ENCODE results near the gene NSRP1. TPM values are rescaled to one million over a fixed set of nuclear protein-coding genes. Genes with fewer than 3 reads are reported as not detected.
"Not testable (repeated sequence)": the region's sequence is repeated elsewhere in the genome, so short reads cannot be mapped to it uniquely, and the experiment has no call there.

Gene NSRP1
- total RNA-seq, 1 donor from 2014 or later, result 46.8 TPM

DNA sequence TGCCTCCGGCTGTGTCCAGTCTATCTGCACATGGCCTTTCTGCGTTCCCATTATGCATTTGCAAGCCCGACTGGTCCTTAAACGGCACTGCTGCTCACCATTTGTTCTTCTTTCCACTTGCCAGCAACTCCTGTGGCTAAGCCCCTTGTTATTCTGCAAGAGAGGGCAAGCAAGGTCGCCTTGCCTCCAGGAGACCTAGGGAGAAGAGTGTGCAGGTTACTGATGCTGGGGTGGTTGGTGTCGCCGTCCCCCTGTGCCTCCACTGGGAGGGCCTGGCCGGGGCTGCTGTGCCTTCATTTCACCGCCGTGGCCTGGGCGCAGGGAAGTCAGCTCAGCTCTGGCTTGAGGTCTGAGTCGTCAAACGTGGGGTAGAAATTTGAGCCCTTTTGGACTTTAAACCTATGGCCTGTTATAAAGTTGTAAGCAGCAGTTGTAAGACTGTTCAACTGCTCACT is 106.1 kb downstream of the NSRP1 start:
- DNase-seq (ENCODE audit: low spot score), result no peak

DNA sequence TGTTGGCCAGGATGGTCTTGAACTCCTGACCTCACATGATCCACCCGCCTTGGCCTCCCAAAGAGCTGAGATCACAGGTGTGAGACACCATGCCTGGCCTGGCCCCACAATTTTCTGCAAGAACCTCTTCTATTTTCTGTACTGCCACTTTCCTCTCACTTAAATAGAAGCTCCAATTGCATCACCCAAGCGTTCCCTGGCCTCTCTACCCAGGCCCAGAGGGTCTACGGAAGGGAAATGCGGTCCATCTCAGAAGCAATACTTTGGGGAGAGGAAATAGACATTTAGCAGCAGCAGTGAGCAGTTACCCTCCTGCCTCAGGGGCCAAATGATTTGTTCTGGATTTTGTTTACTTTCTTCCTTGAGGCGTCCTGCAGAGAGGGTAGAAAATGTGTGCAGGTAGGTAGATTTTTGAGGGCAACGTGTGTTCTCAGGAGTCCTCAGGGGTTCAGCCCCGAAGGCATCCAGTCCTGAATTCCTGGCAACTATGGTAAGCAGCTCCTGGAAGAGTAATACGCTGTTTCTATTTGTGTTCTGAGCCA is 107.9 kb downstream of the NSRP1 start:
- no peak for DNase-seq (ENCODE audit: low spot score)

DNA sequence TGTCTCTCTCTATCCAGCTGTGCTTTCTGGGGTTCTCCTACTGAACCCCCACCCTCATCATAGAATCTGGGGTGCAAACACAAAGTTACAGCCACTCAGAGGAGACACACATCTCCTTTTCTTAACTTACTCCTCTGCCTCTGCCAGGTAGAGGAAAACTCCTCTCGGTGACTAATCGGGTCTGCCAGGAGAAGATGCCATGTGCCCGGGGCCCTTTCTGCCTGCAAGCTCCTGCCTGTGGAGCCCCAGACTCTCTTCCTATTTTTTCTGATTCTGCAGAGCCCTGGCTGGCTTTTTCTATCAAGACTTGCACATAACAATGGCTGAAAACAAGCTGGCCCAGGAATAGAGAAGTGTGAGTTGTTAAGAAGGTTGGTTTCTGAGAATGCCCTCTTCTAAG is 108.5 kb downstream of the NSRP1 start:
- no peak for DNase-seq (ENCODE audit: low spot score)

DNA sequence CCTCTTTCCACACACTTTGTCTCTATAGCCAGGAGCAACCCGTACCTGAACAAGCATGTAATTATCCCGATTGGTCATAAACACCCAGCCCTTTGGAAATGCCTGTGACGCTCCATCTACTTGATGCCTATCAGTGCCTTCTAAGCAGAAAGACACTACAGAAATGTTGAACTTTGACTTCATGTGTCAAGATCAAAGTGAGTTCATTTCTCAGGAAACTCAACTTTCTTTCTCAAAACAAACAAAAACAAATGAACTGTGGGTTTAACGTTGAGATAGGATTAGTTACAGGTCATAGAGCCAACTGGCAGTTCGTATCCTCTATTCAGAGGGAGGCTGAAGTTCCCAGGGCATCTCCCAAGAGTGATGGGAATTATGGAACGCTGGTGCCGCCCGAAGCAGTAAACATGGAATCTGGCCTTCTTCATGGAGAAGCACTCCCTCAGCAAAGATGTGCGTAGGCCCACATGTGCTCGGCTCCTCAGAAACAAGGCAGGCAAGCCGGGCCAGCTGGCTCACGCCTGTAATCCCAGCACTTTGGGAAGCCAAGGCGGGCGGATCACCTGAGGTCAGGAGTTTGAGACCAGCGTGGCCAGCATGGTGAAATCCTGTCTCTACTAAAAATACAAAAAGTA is 109.4 kb downstream of the NSRP1 start:
- no peak for DNase-seq (ENCODE audit: low spot score)

DNA sequence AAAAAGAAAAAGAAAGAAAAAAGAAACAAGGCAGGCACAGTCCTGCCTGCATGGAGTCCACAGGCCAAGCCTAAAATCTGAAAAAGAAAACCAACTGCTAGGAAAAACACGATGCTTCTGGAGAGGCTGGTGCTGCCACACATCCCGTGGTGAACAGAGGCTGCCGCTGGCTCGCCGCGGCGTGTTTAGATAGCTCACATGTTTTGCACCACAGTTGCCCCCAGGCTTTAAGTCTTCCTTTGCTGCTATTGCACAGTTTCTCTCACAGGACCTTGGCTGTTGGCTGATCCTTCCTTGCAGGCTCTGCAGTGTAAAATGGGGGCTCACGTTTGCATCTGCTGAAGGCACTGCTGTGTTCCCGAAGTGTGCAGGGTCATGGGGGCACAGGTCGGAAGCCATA is 110.3 kb downstream of the NSRP1 start:
- DNase-seq (ENCODE audit: low spot score), result no peak

DNA sequence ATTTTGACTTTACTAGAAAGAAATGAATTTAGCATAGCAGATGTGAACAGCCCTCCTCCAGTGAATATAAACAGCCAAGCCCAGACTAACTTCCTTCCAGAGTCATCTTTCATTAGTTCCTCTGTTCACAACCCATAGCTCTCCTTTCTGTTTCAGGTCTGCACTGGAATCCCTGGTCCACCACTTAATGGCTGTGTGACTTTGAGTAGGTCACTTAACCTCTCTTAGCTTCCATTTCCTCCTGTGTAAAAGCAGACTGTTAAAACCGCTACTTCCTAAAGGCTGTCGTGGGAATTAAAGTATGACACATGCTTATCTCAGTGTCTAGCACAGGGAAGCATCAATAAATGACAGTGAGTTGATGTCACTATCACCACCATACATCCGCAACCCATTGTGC is 111.4 kb downstream of the NSRP1 start:
- DNase-seq (ENCODE audit: low spot score), result no peak

DNA sequence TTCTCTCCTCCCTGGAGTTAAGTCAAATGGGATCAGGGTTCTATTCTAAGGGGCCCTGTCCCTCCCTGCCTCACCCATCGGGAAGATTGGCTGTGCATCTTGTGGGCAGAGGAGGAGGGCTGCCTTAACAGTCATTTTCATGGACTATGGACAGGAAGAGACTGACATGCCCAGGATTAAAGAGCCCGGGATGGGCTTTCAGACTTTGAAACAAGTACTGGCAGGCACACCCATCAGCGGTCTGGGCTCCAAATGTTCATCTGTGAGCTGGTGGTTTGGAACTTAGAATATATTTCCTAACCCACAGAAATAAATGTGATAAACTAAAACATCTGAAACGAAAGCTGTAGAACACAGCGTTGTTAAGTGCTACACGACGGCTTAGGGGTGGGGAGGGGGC is 112.4 kb downstream of the NSRP1 start:
- no peak for DNase-seq (ENCODE audit: low spot score)

DNA sequence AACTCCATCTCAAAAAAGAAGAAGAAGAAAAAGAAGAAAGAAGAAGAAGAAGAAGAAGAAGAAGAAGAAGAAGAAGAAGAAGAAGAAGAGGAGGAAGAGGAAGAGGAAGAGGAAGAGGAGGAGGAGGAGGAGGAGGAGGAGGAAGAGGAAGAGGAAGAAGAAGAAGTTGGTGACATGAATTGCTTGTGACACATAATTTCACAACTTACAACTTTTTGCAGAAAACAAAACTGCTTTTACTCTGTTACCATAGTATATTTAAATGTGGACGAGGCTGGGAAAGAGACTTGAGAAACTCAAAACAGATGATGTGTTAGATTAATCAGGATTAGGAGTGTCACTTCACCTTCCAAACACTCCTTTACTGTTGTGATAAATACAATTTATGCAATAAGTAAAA is 113.4 kb downstream of the NSRP1 start:
- not testable (repeated sequence) for DNase-seq (ENCODE audit: low spot score)

DNA sequence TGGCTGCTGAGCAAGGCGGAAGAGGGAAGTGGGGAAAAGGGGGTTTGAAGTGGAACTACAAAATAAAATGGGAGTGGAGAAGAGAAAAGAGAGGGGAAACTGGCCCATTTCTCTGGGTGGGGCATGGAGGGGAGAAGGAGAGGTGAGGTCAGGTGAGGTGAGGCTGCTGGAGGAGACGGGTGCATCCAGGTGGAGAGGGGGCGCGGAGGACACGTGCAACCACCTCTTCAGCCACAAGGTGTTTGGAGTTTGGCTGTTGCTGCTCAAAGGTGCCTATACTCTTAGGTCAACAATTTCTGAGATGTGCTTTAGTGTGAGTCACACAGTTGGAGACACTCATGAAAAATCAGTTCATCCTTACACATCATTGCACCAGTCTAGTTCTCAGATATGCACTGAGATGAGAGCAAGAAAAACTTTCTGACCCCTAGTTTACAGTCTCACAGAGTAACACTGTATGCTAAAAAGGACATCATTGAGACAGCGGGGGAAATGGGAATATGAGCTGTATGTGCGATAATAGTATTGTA is 114.0 kb downstream of the NSRP1 start:
- no peak for DNase-seq (ENCODE audit: low spot score)

DNA sequence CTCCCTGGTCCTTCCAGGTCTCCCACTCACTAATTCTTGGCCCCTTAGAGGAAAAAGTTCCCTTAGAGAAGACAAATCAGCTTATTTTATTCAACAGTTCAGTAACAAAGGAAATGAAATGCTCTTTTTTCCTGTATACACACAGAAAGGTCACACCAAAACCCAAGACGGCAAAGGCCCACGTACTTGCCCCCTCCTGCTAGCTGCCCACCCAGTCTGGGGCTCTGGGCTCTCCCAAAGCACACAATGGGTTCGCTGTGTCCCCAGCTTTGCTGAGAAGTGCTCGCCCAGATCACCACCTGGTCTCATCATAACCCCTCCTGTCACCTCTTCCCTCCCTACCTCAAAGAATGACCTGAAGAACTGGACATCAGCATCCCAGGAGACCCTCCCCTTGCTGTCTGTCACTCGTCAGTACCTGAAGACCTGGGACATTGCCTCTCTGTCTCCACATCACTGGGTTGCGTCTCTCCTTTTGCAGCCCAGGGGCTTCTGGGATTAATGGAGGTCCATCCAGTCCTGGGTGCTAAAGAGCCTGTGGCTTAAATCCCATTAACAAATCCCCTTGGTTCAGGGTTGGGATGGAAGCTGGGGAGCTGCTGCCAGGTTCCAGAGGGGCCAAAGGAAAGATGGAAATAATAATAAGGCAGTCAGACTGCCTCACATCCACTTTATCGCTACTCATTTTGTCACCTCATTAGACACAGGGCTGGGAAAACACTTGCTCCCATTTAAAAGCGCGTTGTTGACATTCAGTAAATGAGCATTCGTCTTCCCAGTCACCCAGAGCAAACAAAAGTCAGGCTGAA is 115.6 kb downstream of the NSRP1 start:
- DNase-seq (ENCODE audit: low spot score), result no peak

DNA sequence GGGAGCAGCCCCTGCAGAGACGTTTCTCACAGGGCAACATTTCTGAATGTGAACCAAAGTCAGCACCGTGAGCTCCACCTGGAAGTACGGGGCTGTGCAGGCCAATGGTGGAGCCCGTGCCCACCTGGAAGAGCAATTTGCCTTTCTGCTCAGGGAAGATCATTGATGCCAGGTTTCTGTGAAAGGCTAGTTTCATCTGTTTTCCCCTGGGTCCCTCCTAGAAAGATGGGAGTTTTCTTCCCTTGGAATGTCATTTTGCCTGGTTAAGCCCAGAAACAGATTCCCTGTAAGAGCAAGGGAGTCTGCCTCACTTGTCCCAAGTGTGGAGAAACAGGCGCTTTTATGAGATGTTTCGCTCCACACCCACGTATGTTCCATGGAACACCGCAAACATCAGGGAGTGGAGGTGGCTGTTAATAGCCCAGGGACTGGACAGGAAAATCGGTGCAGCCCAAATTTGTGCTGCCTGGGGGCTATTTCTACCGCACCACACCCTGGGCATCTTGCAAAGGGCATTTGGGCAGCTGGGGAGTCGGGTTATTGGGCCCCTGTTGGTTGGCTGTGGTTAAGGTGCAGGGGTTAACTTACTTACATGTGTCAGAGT is 116.3 kb downstream of the NSRP1 start:
- no peak for DNase-seq (ENCODE audit: low spot score)

DNA sequence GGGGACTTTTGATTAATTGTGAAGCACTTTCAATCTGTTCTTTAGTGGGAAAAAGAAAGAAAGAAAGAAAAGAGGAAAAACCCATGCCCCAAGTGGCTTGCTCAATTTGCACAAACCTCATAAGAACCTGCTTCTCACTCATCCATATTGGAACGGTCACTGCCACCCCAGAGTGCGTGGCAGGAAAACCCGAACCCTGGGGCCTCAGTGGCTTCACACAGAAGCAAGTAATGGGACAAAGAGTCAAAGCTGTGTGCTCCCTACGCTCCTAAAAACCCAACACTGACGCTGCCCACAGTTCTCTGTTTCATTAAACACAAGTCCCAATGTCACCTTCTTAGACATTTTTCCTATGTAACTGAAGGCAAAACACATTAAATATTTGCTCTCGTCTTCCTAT is 117.7 kb downstream of the NSRP1 start:
- DNase-seq (ENCODE audit: low spot score), result no peak

DNA sequence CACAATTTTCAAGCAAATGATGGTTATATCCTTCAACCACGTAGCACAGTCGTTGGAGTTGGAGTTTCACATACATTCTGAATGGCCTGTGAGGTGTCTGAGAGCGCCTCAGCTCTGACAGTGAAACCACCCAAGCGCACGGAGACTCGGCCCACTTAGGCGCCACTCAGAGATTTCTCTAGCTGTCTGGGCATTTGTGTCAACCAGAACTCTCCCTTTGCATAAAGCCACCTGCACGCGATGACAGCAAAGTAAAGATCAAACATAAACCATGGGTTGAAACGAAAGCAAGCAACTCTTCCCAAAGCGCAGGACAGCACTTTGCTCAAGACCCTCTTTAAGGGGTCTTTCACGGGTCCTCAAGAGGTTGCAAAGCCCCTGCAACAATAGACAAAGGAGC is 118.3 kb downstream of the NSRP1 start:
- no peak for DNase-seq (ENCODE audit: low spot score)

DNA sequence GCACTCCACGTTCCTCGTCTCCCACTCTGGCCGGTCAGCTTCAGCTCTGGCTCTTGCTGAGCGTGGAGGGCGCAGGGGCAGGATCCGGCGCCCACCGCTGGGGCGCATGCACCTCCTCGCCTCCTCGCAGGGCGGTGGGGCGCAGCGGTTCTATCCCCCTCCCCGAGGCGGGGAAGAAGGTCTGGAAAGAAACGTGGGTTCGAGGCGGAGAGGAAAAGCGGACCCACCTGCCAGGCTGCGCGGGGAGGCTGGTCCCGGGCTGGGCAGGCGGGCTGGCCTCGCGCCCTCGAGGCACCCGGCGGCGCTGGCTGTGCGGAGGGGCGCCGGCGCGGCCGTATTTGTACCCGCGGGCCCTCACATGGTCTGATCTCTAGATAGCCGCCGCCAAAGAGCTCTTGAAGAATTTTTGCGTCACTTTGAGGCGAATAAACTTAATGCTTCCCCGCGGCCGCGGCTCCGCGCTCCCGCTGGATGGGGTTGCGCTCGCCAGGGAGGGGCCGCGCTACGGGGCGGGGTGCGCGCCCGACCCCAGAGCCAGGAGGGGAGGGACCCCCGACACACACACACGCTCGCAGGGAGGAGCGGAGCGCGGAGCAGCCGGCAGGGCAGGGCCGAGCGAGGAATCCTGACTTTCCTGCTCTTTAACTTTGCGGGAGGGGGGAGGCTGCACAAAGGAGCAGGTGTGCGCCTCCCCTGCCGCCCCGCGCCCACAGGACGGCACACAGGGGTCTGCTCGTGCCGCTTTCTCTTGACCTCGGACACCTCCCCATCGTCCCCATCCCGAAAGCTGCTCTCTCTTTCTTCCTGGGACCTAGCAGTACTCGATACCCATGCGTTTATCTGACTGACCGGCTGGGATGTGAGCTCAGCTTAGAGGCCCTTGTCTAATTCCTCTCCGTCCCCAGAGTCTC is 119.0 kb downstream of the NSRP1 start, which contains the start of gene SLC6A4:
Gene SLC6A4, minus strand, starts transcription at position 312 of the 911 bp plus-strand sequence. CDS start 13,739 bp downstream, outside the sequence.
- DNase-seq (ENCODE audit: low spot score), result no peak

Other genes with a start within 250 kb of the NSRP1 start
- gene SSH2, start 186.6 kb upstream of the NSRP1 start, total RNA-seq, result 41.1 TPM
- gene EFCAB5, start 175.2 kb upstream of the NSRP1 start, total RNA-seq, result 1.6 TPM
- gene SLC6A4, start 118.9 kb downstream of the NSRP1 start, total RNA-seq, result 1.3 TPM
- 30.7 TPM for gene BLMH, start 175.1 kb downstream of the NSRP1 start, total RNA-seq
- gene TMIGD1, start 217.2 kb downstream of the NSRP1 start, total RNA-seq, result not detected

All from ureter (tissue), 1 donor.